ENCODE data around the gene OR4K17. TPM values are rescaled to one million over a fixed set of nuclear protein-coding genes. Genes with fewer than 3 reads are reported as not detected.
"Not testable (repeated sequence)": the region's sequence is repeated elsewhere in the genome, so short reads cannot be mapped to it uniquely, and the experiment has no call there.

The OR4K17 gene
- total RNA-seq, 1 donor, result not detected

- no peak for DNase-seq (ENCODE audit: low read depth)
- H3K4me3 ChIP-seq (ENCODE audit: low read depth, low read length), result no peak within 1 kb of the TSS
- TF ChIP-seq, protein P1, sequence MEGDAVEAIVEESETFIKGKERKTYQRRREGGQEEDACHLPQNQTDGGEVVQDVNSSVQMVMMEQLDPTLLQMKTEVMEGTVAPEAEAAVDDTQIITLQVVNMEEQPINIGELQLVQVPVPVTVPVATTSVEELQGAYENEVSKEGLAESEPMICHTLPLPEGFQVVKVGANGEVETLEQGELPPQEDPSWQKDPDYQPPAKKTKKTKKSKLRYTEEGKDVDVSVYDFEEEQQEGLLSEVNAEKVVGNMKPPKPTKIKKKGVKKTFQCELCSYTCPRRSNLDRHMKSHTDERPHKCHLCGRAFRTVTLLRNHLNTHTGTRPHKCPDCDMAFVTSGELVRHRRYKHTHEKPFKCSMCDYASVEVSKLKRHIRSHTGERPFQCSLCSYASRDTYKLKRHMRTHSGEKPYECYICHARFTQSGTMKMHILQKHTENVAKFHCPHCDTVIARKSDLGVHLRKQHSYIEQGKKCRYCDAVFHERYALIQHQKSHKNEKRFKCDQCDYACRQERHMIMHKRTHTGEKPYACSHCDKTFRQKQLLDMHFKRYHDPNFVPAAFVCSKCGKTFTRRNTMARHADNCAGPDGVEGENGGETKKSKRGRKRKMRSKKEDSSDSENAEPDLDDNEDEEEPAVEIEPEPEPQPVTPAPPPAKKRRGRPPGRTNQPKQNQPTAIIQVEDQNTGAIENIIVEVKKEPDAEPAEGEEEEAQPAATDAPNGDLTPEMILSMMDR (IDR thresholded peaks at IDR 0.05; ENCODE audit: insufficient read depth, low read length), result no peak
These were observed 28.0 kb downstream of the OR4K17 start, which contains the start of gene OR4N5 for GRCh38 chr14:20138520-20138919. Gene OR4N5 (plus strand): TSS chr14:20138820. CDS start chr14:20143736, 4,916 bp downstream.

DNA sequence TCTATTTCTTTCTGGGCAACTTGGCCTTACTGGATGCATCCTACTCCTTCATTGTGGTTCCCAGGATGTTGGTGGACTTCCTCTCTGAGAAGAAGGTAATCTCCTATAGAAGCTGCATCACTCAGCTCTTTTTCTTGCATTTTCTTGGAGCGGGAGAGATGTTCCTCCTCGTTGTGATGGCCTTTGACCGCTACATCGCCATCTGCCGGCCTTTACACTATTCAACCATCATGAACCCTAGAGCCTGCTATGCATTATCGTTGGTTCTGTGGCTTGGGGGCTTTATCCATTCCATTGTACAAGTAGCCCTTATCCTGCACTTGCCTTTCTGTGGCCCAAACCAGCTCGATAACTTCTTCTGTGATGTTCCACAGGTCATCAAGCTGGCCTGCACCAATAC lies 33.4 kb downstream of the OR4K17 start:
- TF ChIP-seq, protein P1 (IDR thresholded peaks at IDR 0.05; ENCODE audit: insufficient read depth, low read length), result no peak
- H3K4me3 ChIP-seq (ENCODE audit: low read depth, low read length), result no peak overlapping the region
- DNase-seq (ENCODE audit: low read depth), result no peak

DNA sequence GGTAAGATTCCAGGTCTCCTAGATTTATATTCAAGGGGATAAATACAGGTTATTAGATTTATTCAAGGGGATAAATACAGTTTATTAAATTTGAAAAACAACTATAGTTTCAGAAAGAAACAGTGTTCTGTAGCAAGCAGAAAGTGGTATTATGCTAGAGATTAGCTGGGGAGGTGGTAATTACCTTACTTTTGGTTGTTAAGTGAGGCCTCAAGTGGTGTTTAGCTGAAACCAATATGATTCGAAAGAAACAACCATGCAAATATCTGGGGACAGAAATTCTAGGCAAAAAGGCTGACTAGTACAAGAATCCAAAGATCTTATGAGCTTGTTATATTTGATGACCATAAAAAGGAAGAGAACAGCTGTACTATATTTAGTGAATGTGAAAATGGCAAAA lies 34.3 kb downstream of the OR4K17 start:
- no peak overlapping the region for H3K4me3 ChIP-seq (ENCODE audit: low read depth, low read length)
- TF ChIP-seq, protein P1 (IDR thresholded peaks at IDR 0.05; ENCODE audit: insufficient read depth, low read length), result no peak
- no peak for DNase-seq (ENCODE audit: low read depth)

DNA sequence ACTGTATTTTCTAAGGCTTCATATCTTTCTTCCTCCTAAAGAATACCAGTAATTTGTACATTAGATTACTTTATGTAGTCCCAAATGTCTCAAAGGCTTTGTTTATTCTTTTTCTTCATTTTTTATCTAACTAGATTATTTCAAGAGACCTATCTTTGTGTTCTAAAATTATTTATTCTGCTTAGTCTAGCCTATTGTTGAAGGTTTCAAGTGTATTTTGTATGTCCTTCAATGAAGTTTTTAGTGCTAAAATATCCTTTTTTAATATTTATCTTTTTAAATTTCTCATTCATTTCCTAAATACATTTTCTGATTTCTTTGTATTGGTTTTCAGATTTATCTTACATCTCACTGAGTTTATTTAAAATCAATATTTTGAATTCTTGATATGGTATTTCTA lies 53.9 kb downstream of the OR4K17 start:
- no peak overlapping the region for H3K4me3 ChIP-seq (ENCODE audit: low read depth, low read length)
- no peak for DNase-seq (ENCODE audit: low read depth)
- TF ChIP-seq, protein P1 (IDR thresholded peaks at IDR 0.05; ENCODE audit: insufficient read depth, low read length), result no peak

DNA sequence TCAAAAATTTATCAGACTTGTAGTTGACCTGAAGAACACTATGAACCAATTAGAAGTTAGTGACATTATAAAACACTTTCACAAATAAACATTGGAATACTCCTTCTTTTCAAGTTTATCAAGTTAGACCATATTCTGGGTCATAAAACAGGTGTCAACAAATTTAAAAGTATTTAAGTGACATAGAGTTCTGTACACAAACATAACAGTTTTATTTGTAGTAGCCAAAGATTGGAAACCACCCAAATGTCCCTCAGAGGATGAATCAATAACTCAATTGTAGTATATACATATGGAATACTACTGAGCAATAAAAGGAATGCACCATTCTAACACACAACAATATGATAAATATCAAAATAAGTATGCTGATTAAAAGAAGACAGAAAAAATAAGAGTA lies 56.6 kb downstream of the OR4K17 start:
- TF ChIP-seq, protein P1 (IDR thresholded peaks at IDR 0.05; ENCODE audit: insufficient read depth, low read length), result no peak
- H3K4me3 ChIP-seq (ENCODE audit: low read depth, low read length), result no peak overlapping the region
- DNase-seq (ENCODE audit: low read depth), result no peak

- not testable (repeated sequence) for H3K4me3 ChIP-seq (ENCODE audit: low read depth, low read length)
- DNase-seq (ENCODE audit: low read depth), result peak; percentile 45
These were observed 59.3 kb downstream of the OR4K17 start for GRCh38 chr14:20169852-20170251.

Small RNA genes lying within 50 kb of the gene (small RNA-seq; reads per million reads assigned to genes)
- not detected for gene RNA5SP380

Other genes with a start within 250 kb of the OR4K17 start
- gene OR4K2, start 235.6 kb upstream of the OR4K17 start, total RNA-seq (ENCODE audit: low replicate concordance), result not detected in 2 replicates
- not detected in 2 replicates for gene OR4K5, start 190.1 kb upstream of the OR4K17 start, total RNA-seq (ENCODE audit: low replicate concordance)
- not detected in 2 replicates for gene OR4K1, start 179.8 kb upstream of the OR4K17 start, total RNA-seq (ENCODE audit: low replicate concordance)
- gene OR4K15, start 135.1 kb upstream of the OR4K17 start, total RNA-seq (ENCODE audit: low replicate concordance), result not detected in 2 replicates
- not detected in 2 replicates for gene OR4Q2, start 108.6 kb upstream of the OR4K17 start, total RNA-seq (ENCODE audit: low replicate concordance)
- not detected in 2 replicates for gene OR4K14, start 91.4 kb upstream of the OR4K17 start, total RNA-seq (ENCODE audit: low replicate concordance)
- gene OR4K13, start 74.7 kb upstream of the OR4K17 start, total RNA-seq (ENCODE audit: low replicate concordance), result not detected in 2 replicates
- gene OR4L1, start 50.7 kb upstream of the OR4K17 start, total RNA-seq (ENCODE audit: low replicate concordance), result not detected in 2 replicates
- gene OR4N5, start 28.1 kb downstream of the OR4K17 start, total RNA-seq (ENCODE audit: low replicate concordance), result not detected in 2 replicates
- not detected in 2 replicates for gene OR11G2, start 80.2 kb downstream of the OR4K17 start, total RNA-seq (ENCODE audit: low replicate concordance)
- not detected in 2 replicates for gene OR11H6, start 113.0 kb downstream of the OR4K17 start, total RNA-seq (ENCODE audit: low replicate concordance)
- not detected in 2 replicates for gene OR11H7, start 118.2 kb downstream of the OR4K17 start, total RNA-seq (ENCODE audit: low replicate concordance)
- not detected in 2 replicates for gene OR11H4, start 128.5 kb downstream of the OR4K17 start, total RNA-seq (ENCODE audit: low replicate concordance)
- gene TTC5, start 195.2 kb downstream of the OR4K17 start, total RNA-seq (ENCODE audit: low replicate concordance), result 16.6 and 49.7 TPM in 2 replicates
- gene CCNB1IP1, start 222.5 kb downstream of the OR4K17 start, total RNA-seq (ENCODE audit: low replicate concordance), result 24.4 and 38.6 TPM in 2 replicates
- gene PARP2, start 232.9 kb downstream of the OR4K17 start, total RNA-seq (ENCODE audit: low replicate concordance), result 5.6 and 19.9 TPM in 2 replicates

All from fibroblast of the aortic adventitia (primary cell).